GM21360 (cell line): ENCODE measurements around the gene CDKAL1.
"Not testable (repeated sequence)": the region's sequence is repeated elsewhere in the genome, so short reads cannot be mapped to it uniquely, and the experiment has no call there.

Experiments used
- ATAC-seq: cut with Tn5 transposase; IDR thresholded peaks from one replicate; pipeline ENCODE4 v1.9.1; 2021; ENCODE audit warnings: mild to moderate bottlenecking, moderate library complexity; ENCODE audit not compliant: unreplicated experiment

CDKAL1 gene

DNA sequence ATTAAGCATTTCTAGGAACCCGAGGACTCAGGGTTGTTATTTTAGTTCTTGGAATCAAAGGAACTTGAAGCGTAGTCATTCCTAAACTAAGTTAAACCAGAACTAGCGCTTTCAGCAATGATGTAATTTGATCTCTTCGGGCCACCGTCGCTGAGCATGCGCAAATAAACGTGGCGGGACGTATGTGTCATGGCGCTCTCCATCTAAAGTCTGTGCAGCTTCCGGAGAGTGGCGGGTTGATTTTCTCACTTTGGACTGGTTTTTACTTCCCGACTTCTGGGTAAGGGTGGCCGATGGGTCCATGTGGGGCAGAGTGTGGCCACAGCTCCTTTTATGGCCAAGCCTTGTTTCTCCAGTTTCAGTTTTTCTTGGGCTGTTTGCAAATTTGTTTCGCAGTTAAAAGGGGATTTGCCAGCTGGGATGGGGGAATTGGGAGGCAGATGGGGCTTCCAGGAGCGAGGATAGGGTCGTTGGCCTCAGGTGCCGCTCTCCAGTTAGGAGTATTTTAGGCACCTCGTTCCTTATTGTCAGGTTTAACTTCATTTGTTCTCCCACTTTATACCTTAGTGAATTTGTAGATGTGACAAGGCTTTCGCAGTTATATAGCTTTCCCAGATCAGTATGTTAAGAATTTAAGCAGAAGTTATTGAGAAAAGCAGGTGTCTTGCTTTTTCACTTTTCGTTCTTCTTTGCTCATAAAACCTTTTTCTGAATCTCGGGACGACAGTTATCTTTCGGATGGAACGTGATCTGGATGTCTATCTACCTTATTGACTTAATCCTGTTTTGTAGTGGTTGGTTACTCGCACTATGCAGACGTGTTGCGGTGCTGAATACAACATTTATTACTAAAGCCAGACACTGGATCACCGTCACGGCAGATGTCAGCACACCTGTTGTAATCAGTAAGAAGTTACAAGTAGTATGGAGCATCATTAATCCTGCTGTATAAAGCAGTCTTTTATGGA, at the start of gene CDKAL1:
CDKAL1 (plus strand) TSS at position 163 of the 968 bp plus-strand sequence. CDS start 11,894 bp downstream, outside the sequence.
- ATAC-seq = peak; percentile 85

DNA sequence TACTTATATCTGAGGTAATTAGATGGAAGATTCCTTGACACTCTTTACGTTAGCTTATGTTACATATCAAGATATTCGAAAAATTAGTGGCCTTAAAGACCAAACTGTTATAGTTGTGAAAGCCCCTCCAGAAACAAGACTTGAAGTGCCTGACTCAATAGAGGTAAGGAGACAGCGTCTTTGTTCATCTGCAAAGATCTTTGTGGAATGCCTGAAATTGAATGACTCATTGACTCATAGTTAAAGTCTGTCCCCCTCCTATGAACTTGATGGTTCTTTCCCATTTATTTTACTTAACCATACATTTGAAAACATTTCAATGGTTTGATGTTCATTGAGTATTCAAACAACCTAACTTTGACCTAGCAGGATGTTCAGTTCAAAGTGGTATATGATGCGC, 47.6 kb upstream of the CDKAL1 start:
- no peak for ATAC-seq

DNA sequence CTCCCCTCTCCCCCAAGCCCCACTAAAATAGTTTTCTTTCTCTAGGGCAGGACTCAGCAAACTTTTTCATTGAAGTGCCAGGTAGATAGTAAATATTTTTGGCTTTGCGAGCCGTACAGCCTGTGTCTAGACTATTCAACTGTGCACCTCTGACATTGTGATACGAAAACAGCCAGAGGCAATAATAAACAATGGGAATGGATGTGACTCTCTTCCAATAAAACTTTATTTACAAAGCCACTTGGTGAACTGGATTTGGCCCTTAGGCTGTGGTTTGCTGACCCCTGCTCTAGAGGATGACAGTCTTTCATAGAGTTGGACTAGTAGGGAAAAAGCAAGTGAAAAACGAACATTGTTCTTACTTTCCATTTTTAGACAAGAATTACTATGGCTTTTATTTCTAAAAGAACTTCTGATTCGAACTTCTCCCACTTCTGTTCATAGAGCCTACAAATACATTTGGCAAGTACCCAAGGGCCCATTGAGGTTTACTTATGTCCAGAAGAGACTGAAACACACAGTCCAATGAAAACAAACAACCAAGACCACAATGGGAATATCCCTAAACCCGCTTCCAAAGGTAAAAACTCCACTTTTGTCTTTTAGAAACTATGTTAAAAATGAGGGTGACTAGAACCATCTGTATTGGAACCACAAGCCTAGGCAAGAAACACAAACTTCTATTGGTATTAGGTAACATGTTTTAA, 46.4 kb upstream of the CDKAL1 start:
- no peak for ATAC-seq

DNA sequence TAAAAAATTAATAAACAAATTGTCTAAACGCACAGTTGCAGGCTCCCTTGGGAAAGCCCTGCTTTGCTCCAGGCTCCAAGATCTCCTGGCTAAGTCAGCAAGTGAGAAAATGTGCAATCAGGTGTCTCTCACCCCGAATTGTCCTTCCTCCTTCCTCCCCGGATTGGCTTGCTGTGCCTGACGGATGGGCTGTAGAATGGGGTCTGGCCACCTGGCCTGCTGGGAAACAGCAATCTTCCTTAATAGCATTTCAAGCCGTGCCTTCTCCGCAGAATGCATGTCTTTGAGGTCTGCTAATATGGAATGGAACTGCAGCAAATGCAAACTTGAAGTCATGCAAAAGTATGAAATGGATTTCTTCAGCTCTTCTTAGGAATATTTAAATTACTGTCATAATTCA, 43.7 kb upstream of the CDKAL1 start:
- ATAC-seq = no peak

DNA sequence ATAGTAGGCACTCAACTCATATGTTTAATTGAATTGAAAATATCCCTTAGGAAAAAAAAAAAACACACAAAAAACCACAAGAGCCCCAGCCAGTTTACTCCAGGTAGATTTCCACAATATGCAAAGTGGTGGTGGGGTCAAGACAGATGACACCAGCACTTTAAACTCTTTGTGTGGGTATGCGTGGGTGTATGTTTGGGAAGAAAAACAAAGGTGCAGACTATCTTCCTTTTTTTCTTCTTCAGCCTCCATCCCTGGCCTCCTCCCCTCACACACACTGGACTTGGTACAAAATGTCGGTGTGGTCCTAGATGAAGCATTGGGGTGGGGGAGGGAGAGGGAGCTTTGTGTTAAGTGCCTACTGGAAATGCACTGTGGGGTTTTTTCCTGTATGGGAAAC, 42.2 kb upstream of the CDKAL1 start:
- ATAC-seq = no peak

DNA sequence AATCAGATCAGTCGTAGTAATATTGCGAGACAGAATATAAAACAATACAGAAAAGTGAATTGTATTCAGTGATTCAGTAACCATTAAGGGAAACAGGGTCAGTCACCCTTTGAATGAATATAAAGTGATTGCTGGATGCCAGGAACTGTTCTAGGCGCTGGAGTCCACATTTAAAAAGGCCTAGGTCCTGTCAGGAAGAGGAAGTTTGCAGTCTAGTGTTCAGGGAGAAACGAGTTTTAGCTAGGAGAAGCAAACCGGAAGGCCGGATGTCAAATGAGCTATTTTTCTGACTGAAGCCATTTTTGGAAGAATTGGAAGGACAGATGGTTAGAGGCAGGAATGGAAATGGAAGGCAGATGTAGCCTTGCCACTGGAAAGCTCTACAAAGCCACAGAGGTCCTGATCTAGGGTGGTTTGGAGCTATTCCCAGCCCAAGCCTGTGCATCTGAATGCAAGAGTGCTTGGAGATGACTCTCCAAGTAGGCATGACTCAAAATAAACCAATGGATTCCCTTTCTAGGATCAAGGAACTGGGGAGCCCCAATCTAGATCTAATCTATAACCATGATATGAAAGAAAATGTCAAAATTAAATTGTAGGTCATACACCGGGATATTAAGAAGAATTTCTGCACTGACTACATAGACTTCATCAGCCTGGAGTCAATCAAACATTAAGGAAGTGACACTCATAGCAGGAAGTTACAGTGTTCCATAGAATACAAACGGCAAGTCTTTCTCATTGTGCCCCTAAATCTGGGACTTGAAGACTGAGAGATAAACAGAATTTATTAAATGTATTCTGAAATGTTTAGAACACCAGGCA, 36.8 kb upstream of the CDKAL1 start:
- no peak for ATAC-seq

DNA sequence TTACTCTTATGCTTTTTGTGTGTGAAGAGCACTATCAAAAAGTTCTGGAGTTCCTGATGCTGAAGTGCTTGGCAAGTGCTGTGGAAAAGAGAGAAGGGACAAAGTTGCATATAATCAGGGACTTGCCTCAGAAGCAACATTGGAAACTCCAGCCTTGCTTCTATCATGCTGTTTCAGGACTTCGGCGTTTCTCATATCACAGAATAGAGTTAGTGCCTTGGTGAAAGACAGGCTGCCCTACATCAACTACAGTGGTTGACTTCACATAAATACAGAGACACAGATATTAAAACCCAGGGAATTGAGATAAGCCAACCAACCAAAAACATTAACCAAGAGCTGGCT, 36.2 kb upstream of the CDKAL1 start:
- ATAC-seq = no peak

DNA sequence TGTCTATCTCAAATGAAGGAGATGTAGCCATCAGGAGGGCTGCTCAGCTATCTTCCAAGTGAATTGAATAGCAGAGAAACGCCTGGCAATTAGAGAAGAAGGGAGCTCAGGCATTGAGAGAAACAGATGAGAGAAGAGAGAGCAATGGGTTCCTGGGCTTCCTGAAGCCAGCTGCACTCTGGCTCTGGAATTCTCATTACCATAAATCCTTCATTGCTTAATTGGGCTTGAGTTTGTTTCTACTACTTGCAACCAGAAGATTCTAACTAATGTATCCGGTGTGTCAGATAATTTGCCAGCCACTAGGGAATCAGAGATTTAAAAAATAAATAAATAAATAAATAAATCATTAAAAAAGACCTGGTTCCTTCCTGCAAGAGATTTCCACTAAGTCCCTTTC, 25.0 kb upstream of the CDKAL1 start:
- no peak for ATAC-seq

DNA sequence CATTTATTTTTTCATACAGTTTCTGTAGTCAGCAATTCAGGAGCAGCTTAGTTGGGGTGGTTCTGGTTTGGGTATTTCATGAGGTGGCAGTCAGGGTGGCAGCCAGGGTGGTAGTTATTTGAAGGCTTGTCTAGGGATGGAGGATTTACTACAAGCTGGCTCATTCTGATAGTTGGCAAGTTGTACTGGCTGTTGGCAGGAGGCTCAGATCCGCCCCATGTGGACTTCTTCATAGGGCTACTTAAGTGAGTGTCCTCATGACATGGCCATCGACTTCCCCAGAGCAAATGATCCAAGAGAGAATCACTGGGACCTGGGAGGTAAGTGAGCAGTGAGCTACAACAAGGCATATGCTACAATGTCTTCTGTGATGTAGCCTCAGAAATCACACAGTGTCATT, 22.4 kb upstream of the CDKAL1 start:
- no peak for ATAC-seq

DNA sequence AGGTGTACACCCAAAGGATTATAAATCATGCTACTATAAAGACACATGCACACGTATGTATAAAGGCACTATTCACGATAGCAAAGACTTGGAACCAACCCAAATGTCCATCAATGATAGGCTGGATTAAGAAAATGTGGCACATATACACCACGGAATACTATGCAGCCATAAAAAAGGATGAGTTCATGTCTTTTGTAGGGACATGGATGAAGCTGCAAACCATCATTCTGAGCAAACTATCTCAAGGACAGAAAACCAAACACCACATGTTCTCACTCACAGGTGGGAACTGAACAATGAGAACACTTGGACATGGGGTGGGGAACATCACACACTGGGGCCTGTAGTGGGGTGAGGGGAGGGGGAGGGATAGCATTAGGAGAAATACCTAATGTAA, 9.0 kb upstream of the CDKAL1 start:
- ATAC-seq = not testable (repeated sequence)

DNA sequence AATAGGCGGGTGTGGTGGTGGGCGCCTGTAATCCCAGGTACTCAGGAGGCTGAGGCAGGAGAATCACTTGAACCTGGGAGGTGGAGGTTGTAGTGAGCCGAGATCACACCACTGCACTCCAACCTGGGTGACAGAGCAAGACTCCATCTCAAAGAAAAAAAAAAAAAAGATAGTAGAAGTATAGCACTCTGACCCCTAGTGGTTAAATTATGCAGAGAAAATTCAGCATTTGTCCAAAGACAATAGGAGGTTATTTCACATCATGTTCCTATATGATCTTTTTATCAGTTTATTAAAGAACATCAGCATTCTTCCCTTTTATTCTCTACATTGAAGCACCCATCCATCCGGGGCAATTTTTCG, 5.2 kb upstream of the CDKAL1 start:
- peak; percentile 42 for ATAC-seq

DNA sequence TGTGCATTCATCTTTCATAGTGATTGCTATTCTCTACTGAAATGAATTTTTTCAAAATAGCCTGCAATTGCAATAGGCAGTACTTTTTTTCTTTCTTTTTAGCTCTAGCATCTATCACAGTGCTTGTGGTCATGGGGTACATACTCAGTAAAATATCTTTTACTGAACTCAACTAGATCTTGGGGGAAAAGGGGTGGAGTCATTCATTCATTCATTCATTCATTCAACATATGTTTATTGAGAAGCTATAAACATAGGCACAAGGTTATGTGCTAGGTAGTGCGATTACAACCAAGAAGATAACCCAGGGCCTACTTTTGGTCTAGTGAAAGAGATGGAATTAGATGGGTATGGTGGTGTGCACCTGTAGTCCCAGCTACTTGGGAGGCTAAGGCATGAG, 1.4 kb upstream of the CDKAL1 start:
- ATAC-seq = no peak

DNA sequence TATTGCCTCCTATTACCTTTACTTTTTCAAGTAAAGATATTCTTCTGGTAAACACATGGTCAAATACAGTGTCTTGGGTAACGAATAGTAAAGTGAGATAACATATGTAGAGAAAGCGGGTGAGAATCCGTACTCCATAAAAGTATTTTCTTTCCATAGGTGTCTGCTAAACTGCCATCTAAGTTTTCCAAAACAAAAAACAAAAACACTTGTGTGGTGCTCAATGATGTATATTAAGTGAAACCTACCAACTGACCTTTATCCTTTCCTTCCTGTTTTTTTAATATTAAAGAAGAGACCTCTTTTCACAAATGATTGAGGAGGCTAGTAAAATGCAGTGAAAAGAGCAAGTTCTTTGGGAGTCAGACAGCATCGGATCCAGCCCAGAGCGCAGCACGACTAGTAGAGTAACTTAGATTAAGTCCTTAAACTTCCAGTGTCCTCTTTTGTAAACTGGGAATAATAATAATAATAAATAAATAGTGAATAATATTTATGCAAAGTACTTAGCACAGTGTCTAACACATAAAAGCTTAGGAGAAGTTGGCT, 437 bp upstream of the CDKAL1 start:
- peak; percentile 9 for ATAC-seq

DNA sequence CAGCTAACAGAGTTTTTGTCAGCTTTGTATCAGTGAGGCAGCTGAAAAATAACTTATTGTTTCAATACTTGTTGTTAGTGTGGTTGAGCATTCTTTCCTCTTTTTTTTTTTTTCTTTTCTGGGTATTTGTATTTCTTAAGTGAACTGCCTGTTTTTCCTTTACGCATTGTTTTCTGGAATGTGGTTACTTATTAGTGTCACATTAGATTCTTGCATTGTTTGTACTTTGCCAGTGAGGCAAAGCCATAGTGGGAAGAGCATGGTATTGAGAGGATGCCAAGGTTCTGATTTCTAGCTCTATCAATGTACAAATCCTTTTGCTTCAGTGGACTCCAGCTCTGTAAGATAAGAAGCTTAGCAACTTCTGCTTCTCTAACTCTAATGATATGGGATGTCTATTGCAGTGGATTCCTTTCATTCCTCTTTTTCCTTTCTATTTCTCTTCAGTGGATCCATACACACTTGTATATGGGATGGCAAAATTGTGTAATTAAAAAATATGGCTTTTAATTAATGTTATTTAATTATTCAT, 3.9 kb downstream of the CDKAL1 start:
- ATAC-seq = no peak

DNA sequence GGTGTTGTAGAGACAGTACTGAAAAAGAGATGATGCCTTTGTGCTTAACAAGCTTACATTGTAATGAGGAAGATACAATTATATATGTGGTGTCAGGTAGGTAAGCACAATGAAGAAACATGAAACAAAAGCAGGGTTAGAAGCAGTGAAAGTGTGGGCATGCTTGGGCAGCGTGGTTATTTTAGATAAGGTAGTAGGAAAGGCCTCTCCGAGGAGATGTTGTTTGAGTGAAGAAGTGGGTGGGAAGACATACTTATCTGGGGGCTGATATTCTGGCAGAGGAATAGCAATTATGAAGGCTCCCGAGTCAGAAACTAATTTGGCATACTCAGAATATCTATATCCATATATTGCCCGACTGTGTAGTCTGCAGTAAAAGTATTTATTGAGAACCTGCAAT, 4.7 kb downstream of the CDKAL1 start:
- no peak for ATAC-seq

DNA sequence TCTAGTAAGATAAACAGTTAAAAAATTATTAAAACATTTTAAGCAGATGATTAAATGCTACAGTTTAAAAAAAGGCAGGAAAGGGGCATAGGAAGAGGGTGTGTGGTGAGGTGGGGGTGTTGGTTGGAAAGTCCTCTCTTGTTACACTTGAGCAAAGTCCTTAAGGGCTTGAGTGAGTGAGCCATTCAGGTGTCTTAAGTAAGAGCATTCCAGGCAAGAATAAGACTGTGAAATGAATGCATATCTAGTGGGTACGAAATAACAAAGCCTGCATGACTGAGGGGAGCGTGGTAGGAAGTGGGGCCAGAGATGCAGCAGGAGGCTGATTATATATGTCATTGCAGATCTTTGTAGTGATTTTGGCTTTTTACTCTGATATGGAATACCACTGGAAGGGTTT, 5.1 kb downstream of the CDKAL1 start:
- ATAC-seq = no peak

DNA sequence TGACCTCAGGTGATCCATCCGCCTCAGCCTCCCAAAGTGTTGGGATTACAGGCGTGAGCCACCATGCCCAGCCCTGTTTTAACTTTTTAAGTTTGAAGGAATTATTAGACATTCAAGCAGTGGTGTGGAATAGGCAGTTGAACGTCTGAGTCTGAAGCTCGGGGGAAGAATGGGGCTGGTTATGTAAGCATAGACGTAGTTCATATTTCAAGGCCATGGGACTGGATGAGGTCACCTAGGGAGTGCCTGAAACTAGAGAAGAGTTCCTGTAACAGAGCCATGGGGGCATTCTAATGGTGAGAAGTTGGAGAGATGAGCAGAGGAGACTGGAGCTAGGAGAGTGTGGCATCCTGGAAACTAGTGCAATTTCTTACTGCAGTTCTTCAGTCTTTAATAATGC, 6.4 kb downstream of the CDKAL1 start:
- ATAC-seq = no peak

DNA sequence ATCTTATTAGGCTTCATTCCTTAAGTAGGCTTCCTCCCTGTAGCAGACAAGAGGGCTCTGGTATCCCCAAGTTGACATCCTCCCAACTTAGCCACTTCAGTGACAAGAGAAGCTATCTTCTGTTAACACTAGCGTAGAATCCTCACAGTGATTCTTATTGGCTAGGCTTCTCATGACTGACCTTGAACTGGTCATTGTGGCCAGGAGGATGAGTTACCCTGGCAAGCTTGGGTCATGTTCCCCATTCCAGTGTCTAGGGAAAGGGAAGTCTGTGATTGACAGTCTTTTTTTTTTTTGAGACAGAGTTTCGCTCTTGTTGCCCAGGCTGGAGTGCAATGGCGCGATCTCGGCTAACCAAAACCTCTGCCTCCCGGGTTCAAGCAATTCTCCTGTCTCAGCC, 7.1 kb downstream of the CDKAL1 start:
- ATAC-seq = no peak

DNA sequence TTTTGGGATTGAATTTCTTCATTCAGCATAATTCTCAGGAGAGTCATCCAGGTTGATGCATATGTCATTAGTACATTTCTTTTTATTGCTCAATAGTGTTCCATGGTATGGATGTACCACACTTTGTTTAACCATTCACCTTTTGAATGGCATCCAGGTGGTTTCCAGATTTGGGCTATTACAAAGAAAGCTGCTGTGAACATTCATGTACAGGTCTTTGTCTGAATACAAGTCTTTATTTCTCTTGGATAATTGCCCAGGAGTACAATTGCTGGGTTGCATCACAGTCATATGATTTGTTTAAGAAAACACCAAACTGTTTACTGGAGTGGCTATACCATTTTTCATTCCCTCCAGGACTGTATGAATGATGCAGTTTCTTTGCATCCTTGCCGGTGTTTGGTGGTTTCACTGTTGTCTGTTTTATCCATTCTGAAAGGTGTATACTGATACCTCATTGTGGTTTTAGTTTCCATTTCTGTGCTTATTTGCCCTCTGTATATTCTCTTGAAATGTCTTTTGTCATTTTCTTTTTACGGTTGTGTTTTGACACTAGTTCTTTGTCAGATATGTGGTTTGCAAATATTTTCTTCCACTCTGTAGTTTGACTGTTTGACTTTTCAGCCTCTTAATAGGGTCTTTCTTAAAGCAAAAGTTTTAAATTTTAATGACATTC, 8.8 kb downstream of the CDKAL1 start:
- peak; percentile 97 for ATAC-seq

DNA sequence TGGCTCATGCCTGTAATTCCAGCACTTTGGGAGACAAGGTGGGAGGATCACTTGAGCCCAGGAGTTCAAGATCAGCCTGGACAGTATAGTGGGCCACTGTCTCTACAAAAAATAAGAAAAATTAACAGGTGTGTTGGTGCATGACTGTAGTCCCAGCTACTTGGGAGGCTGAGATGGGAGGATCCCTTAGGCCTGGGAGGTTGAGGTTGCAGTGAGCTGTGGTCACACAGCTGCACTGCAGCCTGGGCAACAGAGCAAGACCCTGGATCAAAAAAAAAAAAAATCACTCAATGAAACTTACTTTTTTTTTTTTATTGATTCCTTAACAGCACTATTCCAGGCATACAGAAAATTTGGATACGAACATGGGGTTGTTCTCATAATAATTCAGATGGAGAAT, 14.0 kb downstream of the CDKAL1 start:
- ATAC-seq = no peak
